ENCODE results near the gene PLPPR1. TPM values are rescaled to one million over a fixed set of nuclear protein-coding genes. Genes with fewer than 3 reads are reported as not detected.

The PLPPR1 gene
- total and polyA plus RNA-seq, 9 donors: 0.07 to 1.1 (median 0.14) TPM; not detected in 5

- Histone ChIP-seq H3K27me3 (no peaks in the 10 kb centered on the region), H3K36me3 (no peaks in the 10 kb centered on the region), H3K27ac (no peak overlapping the region), H3K4me3 (no peak overlapping the region), H3K9me3 (no peaks in the 10 kb centered on the region), H3K4me1 (ENCODE audit: insufficient read depth) (no peaks in the 10 kb centered on the region)
- intact Hi-C loops (cut with DNase I): no loop called here
- no peak for DNase-seq
- TF ChIP-seq POLR2A (IDR thresholded peaks at IDR 0.05) (no peak), EP300 (IDR thresholded peaks at IDR 0.05) (no peak)
- WGBS, 3 donors: 7 to 18% (median 10%) methylated on average over 6 of the region's 6 CpGs
These were observed 206.8 kb downstream of the PLPPR1 start for GRCh38 chr9:101235105-101235866.

GRCh38 chr9:101242651-101243050 is 214.1 kb downstream of the PLPPR1 start:
- H3K4me3 ChIP-seq: no peak overlapping the region
- no peaks in the 10 kb centered on the region for H3K27me3 ChIP-seq
- H3K4me1 ChIP-seq (ENCODE audit: insufficient read depth): no peaks in the 10 kb centered on the region
- no peak for DNase-seq
- H3K27ac ChIP-seq: no peak overlapping the region
- WGBS, 3 donors: 94 to 96% (median 94%) methylated on average over 1 of the region's 1 CpG
- H3K9me3 ChIP-seq: no peaks in the 10 kb centered on the region
- TF ChIP-seq EP300 (IDR thresholded peaks at IDR 0.05) (no peak), CTCF (IDR thresholded peaks at IDR 0.05) (no peak), POLR2A (IDR thresholded peaks at IDR 0.05) (no peak)
- no peaks in the 10 kb centered on the region for H3K36me3 ChIP-seq
- intact Hi-C loops (cut with DNase I): no loop called here

GRCh38 chr9:101246691-101247090 is 218.2 kb downstream of the PLPPR1 start:
- no peak for DNase-seq
- no peaks in the 10 kb centered on the region for H3K27me3 ChIP-seq
- TF ChIP-seq CTCF (IDR thresholded peaks at IDR 0.05) (no peak), POLR2A (IDR thresholded peaks at IDR 0.05) (no peak), EP300 (IDR thresholded peaks at IDR 0.05) (no peak)
- no peaks in the 10 kb centered on the region for H3K9me3 ChIP-seq
- intact Hi-C loops (cut with DNase I): no loop called here
- H3K4me3 ChIP-seq: no peak overlapping the region
- no peak overlapping the region for H3K27ac ChIP-seq
- no peaks in the 10 kb centered on the region for H3K36me3 ChIP-seq
- 27 to 48% (median 48%) methylated on average over 1 of the region's 1 CpG for WGBS, 3 donors
- H3K4me1 ChIP-seq (ENCODE audit: insufficient read depth): no peaks in the 10 kb centered on the region

GRCh38 chr9:101247297-101247696 is 218.8 kb downstream of the PLPPR1 start:
- no peak overlapping the region for H3K4me3 ChIP-seq
- H3K9me3 ChIP-seq: no peaks in the 10 kb centered on the region
- 68 to 83% (median 81%) methylated on average over 2 of the region's 2 CpGs for WGBS, 3 donors
- no peak overlapping the region for H3K27ac ChIP-seq
- H3K36me3 ChIP-seq: no peaks in the 10 kb centered on the region
- intact Hi-C loops (cut with DNase I): no loop called here
- no peak for TF ChIP-seq EP300 (IDR thresholded peaks at IDR 0.05)
- no peak for TF ChIP-seq CTCF (IDR thresholded peaks at IDR 0.05)
- TF ChIP-seq POLR2A (IDR thresholded peaks at IDR 0.05): no peak
- no peaks in the 10 kb centered on the region for H3K4me1 ChIP-seq (ENCODE audit: insufficient read depth)
- DNase-seq: no peak
- H3K27me3 ChIP-seq: no peaks in the 10 kb centered on the region

GRCh38 chr9:101254733-101255433 is 226.4 kb downstream of the PLPPR1 start:
- 63 to 76% (median 66%) methylated on average over 1 of the region's 1 CpG for WGBS, 3 donors
- TF ChIP-seq POLR2A (IDR thresholded peaks at IDR 0.05) (no peak), CTCF (IDR thresholded peaks at IDR 0.05) (no peak), EP300 (IDR thresholded peaks at IDR 0.05) (no peak)
- H3K27ac ChIP-seq: no peak overlapping the region

More at GRCh38 chr9:101254733-101255433, 226.4 kb downstream of the PLPPR1 start:
- Histone ChIP-seq H3K27me3 (no peaks in the 10 kb centered on the region), H3K4me3 (no peak overlapping the region), H3K36me3 (no peaks in the 10 kb centered on the region), H3K9me3 (no peaks in the 10 kb centered on the region), H3K4me1 (ENCODE audit: insufficient read depth) (no peaks in the 10 kb centered on the region)
- intact Hi-C loops (cut with DNase I): no loop called here
- no peak for DNase-seq
